ENCODE measurements around the gene C15orf39.

DNA sequence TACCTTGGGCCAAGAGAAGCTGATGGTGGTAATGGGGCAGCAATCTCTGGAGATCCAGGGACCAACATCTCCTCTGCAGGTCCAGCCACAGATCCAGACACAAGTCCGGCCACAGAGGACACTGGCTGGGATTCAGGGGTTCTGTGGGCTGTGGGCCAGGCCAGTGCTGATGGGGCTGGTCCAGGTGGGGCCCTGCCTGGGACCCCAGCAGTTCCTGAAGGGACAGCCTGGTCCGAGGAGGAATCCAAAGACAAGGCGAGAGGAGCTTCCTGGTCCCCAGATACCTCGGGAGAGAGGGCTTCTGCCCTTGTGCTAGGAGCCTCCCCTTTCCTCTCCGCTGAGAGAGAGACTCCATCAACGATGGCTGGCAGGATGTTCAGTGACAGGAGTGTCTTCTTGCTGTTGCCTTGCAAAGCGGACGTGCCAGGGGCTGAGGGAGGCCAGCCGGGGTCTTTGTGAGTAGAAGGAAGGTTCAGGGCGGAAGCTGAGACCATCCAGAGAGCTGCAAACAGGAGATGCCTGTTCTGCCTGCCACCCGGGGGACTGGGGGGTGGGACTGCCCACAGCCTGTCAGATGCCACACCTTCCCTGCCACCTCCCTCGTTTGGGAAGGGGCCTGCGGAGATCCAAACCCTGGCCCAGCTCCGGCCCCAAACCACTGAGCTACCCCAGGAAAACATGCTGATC, 32.0 kb downstream of the C15orf39 start:
- TF ChIP-seq, protein P1, sequence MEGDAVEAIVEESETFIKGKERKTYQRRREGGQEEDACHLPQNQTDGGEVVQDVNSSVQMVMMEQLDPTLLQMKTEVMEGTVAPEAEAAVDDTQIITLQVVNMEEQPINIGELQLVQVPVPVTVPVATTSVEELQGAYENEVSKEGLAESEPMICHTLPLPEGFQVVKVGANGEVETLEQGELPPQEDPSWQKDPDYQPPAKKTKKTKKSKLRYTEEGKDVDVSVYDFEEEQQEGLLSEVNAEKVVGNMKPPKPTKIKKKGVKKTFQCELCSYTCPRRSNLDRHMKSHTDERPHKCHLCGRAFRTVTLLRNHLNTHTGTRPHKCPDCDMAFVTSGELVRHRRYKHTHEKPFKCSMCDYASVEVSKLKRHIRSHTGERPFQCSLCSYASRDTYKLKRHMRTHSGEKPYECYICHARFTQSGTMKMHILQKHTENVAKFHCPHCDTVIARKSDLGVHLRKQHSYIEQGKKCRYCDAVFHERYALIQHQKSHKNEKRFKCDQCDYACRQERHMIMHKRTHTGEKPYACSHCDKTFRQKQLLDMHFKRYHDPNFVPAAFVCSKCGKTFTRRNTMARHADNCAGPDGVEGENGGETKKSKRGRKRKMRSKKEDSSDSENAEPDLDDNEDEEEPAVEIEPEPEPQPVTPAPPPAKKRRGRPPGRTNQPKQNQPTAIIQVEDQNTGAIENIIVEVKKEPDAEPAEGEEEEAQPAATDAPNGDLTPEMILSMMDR (IDR thresholded peaks at IDR 0.05), result no peak
- TF ChIP-seq POLR2A (IDR thresholded peaks at IDR 0.05), result no peak
